HCT116 (cell line): ENCODE results near the gene LRRC3.

Source experiments
- CEBPB ChIP-seq: IDR thresholded peaks from 2 replicates; pipeline ENCODE4 v1.6.1; 2012; ENCODE audit warnings: low read depth
- EGR1 ChIP-seq: IDR thresholded peaks from 2 replicates; pipeline ENCODE4 v1.6.1; 2012; ENCODE audit warnings: low read depth
- ELF1 ChIP-seq: IDR thresholded peaks from 2 replicates; pipeline ENCODE4 v1.6.1; 2012; ENCODE audit warnings: low read depth, borderline replicate concordance
- EZH2phosphoT487 ChIP-seq: fragments of 200-600 bp; IDR thresholded peaks from 2 replicates; pipeline ENCODE4 v1.6.1; 2018; ENCODE audit warnings: antibody characterized with exemption, borderline replicate concordance
- POLR2A ChIP-seq: IDR thresholded peaks from 2 replicates; pipeline ENCODE4 v1.7.0; 2011; ENCODE audit warnings: borderline replicate concordance; ENCODE audit not compliant: insufficient read depth, insufficient read length; ENCODE audit errors: extremely low read depth
- YY1 ChIP-seq: IDR thresholded peaks from 2 replicates; pipeline ENCODE4 v1.6.1; 2011; ENCODE audit warnings: low read length, low read depth, moderate library complexity, mild to moderate bottlenecking; ENCODE audit not compliant: insufficient replicate concordance; ENCODE audit errors: extremely low read depth
- ZNF274 ChIP-seq: fragments of 200-500 bp; sonication (Bioruptor generic); IDR thresholded peaks from 2 replicates; pipeline ENCODE4 v1.6.1; 2014; ENCODE audit warnings: mild to moderate bottlenecking, low read depth, low read length, inconsistent platforms
- TF ChIP-seq, protein P1 (sequence below), 3 experiments: fragments of 200-600 bp in 1 of 3; sonication (generic) in 1 of 3; IDR thresholded peaks in 2 of 3; conservative IDR thresholded peaks in 1 of 3; 2 replicates each; pipeline ENCODE4 v1.5.1; 2012 to 2017; ENCODE audit warnings: low read depth in 2 of 3, low read length in 2 of 3, antibody characterized with exemption in 1 of 3, borderline replicate concordance in 1 of 3, control low read depth in 1 of 3, mild to moderate bottlenecking in 1 of 3, mixed read lengths in 1 of 3, mixed run types in 1 of 3, moderate library complexity in 1 of 3; ENCODE audit not compliant: insufficient read depth in 1 of 3
- TF ChIP-seq, protein P2 (sequence below): IDR thresholded peaks from 2 replicates; pipeline ENCODE4 v1.6.1; 2011; ENCODE audit warnings: mild to moderate bottlenecking, low read length, moderate library complexity; ENCODE audit not compliant: insufficient replicate concordance; ENCODE audit errors: extremely low read depth

DNA sequence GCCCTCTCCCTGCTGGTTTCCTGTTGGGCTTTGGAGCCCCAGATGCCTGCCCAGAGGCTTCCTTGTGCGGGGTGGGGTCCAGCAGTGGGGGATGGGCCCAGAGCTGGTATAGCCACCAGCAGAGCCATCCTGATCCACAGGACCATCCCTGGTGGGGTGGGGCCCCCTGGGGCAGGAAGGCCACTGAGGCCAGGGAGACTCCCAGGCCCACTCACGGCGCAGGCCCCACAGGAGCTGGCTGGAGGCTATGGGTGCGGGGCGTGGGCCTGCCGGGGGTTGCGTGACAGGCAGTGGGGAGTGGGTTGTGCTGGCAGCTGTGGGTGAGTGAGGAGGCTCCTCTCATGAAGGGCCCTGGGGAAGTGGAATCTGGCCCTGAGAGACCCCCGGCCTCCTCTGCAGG is 5.7 kb downstream of the LRRC3 start:
- TF ChIP-seq, protein P1, sequence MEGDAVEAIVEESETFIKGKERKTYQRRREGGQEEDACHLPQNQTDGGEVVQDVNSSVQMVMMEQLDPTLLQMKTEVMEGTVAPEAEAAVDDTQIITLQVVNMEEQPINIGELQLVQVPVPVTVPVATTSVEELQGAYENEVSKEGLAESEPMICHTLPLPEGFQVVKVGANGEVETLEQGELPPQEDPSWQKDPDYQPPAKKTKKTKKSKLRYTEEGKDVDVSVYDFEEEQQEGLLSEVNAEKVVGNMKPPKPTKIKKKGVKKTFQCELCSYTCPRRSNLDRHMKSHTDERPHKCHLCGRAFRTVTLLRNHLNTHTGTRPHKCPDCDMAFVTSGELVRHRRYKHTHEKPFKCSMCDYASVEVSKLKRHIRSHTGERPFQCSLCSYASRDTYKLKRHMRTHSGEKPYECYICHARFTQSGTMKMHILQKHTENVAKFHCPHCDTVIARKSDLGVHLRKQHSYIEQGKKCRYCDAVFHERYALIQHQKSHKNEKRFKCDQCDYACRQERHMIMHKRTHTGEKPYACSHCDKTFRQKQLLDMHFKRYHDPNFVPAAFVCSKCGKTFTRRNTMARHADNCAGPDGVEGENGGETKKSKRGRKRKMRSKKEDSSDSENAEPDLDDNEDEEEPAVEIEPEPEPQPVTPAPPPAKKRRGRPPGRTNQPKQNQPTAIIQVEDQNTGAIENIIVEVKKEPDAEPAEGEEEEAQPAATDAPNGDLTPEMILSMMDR (IDR thresholded peaks at IDR 0.05 in 2 of 3, conservative IDR thresholded peaks at IDR 0.05 in 1 of 3; ENCODE audit: borderline replicate concordance in 1 of 3, insufficient read depth in 1 of 3, low read depth in 2 of 3, low read length in 2 of 3): no peak
- no peak for TF ChIP-seq ELF1
- TF ChIP-seq CEBPB: no peak
- TF ChIP-seq EGR1: no peak
- no peak for TF ChIP-seq ZNF274
- TF ChIP-seq EZH2phosphoT487: no peak
- TF ChIP-seq, protein P2, sequence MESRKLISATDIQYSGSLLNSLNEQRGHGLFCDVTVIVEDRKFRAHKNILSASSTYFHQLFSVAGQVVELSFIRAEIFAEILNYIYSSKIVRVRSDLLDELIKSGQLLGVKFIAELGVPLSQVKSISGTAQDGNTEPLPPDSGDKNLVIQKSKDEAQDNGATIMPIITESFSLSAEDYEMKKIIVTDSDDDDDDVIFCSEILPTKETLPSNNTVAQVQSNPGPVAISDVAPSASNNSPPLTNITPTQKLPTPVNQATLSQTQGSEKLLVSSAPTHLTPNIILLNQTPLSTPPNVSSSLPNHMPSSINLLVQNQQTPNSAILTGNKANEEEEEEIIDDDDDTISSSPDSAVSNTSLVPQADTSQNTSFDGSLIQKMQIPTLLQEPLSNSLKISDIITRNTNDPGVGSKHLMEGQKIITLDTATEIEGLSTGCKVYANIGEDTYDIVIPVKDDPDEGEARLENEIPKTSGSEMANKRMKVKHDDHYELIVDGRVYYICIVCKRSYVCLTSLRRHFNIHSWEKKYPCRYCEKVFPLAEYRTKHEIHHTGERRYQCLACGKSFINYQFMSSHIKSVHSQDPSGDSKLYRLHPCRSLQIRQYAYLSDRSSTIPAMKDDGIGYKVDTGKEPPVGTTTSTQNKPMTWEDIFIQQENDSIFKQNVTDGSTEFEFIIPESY: no peak
- no peak for TF ChIP-seq YY1
- TF ChIP-seq POLR2A: no peak
